A549 (cell line): ENCODE measurements around the gene TBC1D22A.
A peak's percentile ranks its signal among the peaks of the same experiment; 100 is the strongest.

Source experiments
- CEBPB ChIP-seq, 2 experiments: fragments of >200 bp in 1 of 2; sonication (Bioruptor Twin) in 1 of 2; formaldehyde crosslinking in 1 of 2; IDR thresholded peaks; 2 replicates each; pipeline ENCODE4 v1.6.1; 2012 to 2016
- CHD2 ChIP-seq: fragments of 150-350 bp; IDR thresholded peaks from 2 replicates; pipeline ENCODE4 v1.6.1; 2014; ENCODE audit warnings: low read length; ENCODE audit not compliant: partially characterized antibody
- ESRRA ChIP-seq: fragments of 150-350 bp; IDR thresholded peaks from 2 replicates; pipeline ENCODE4 v1.6.1; 2014; ENCODE audit warnings: mild to moderate bottlenecking, low read length, borderline replicate concordance
- HOXB5 ChIP-seq: fragments of 250-450 bp; sonication (Bioruptor Pico); IDR thresholded peaks from 2 replicates; pipeline ENCODE4 v1.5.0; 2020; ENCODE audit warnings: mild to moderate bottlenecking, moderate library complexity
- KDM5A ChIP-seq: fragments of 200-600 bp; sonication (generic); IDR thresholded peaks from 2 replicates; pipeline ENCODE4 v1.6.1; 2016; ENCODE audit warnings: antibody characterized with exemption, mild to moderate bottlenecking
- MAFK ChIP-seq: fragments of 450-650 bp; IDR thresholded peaks from 2 replicates; pipeline ENCODE4 v1.6.1; 2014; ENCODE audit not compliant: partially characterized antibody
- MAX ChIP-seq: IDR thresholded peaks from 2 replicates; pipeline ENCODE4 v1.6.1; 2012
- PHF8 ChIP-seq: fragments of 200-600 bp; sonication (generic); IDR thresholded peaks from 2 replicates; pipeline ENCODE4 v1.6.1; 2016; ENCODE audit warnings: low read depth, mild to moderate bottlenecking, antibody characterized with exemption, moderate library complexity, borderline replicate concordance
- SMC3 ChIP-seq: fragments of >200 bp; sonication (Bioruptor Twin); formaldehyde crosslinking; IDR thresholded peaks from 3 replicates; pipeline ENCODE4 v1.6.1; 2018; ENCODE audit warnings: inconsistent platforms
- USF2 ChIP-seq: fragments of 450-650 bp; IDR thresholded peaks from 2 replicates; pipeline ENCODE4 v1.6.1; 2014; ENCODE audit warnings: antibody characterized with exemption
- ZFP36 ChIP-seq: fragments of 450-650 bp; IDR thresholded peaks from 2 replicates; pipeline ENCODE4 v1.6.1; 2014; ENCODE audit warnings: borderline replicate concordance; ENCODE audit not compliant: partially characterized antibody
- TF ChIP-seq, protein P1 (sequence below): fragments of >200 bp; sonication (Bioruptor Twin); formaldehyde crosslinking; IDR thresholded peaks from 3 replicates; pipeline ENCODE4 v1.5.1; 2016
- TF ChIP-seq, protein P2 (sequence below): fragments of 200-600 bp; sonication (generic); IDR thresholded peaks from 2 replicates; pipeline ENCODE4 v1.6.1; 2016; ENCODE audit warnings: antibody characterized with exemption, mild to moderate bottlenecking, moderate library complexity

GRCh38 chr22:46803031-46803880, 40.8 kb downstream of the TBC1D22A start:
- no peak for TF ChIP-seq PHF8
- no peak for TF ChIP-seq HOXB5 (CRISPR knock-in tag)
- TF ChIP-seq, protein P1, sequence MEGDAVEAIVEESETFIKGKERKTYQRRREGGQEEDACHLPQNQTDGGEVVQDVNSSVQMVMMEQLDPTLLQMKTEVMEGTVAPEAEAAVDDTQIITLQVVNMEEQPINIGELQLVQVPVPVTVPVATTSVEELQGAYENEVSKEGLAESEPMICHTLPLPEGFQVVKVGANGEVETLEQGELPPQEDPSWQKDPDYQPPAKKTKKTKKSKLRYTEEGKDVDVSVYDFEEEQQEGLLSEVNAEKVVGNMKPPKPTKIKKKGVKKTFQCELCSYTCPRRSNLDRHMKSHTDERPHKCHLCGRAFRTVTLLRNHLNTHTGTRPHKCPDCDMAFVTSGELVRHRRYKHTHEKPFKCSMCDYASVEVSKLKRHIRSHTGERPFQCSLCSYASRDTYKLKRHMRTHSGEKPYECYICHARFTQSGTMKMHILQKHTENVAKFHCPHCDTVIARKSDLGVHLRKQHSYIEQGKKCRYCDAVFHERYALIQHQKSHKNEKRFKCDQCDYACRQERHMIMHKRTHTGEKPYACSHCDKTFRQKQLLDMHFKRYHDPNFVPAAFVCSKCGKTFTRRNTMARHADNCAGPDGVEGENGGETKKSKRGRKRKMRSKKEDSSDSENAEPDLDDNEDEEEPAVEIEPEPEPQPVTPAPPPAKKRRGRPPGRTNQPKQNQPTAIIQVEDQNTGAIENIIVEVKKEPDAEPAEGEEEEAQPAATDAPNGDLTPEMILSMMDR: peak; percentile 62
- no peak for TF ChIP-seq MAFK
- TF ChIP-seq ESRRA: no peak
- no peak for TF ChIP-seq USF2
- no peak for TF ChIP-seq KDM5A
- TF ChIP-seq CEBPB (IDR thresholded peaks at IDR 0.05): no peak
- no peak for TF ChIP-seq CHD2
- TF ChIP-seq ZFP36: no peak
- TF ChIP-seq, protein P2, sequence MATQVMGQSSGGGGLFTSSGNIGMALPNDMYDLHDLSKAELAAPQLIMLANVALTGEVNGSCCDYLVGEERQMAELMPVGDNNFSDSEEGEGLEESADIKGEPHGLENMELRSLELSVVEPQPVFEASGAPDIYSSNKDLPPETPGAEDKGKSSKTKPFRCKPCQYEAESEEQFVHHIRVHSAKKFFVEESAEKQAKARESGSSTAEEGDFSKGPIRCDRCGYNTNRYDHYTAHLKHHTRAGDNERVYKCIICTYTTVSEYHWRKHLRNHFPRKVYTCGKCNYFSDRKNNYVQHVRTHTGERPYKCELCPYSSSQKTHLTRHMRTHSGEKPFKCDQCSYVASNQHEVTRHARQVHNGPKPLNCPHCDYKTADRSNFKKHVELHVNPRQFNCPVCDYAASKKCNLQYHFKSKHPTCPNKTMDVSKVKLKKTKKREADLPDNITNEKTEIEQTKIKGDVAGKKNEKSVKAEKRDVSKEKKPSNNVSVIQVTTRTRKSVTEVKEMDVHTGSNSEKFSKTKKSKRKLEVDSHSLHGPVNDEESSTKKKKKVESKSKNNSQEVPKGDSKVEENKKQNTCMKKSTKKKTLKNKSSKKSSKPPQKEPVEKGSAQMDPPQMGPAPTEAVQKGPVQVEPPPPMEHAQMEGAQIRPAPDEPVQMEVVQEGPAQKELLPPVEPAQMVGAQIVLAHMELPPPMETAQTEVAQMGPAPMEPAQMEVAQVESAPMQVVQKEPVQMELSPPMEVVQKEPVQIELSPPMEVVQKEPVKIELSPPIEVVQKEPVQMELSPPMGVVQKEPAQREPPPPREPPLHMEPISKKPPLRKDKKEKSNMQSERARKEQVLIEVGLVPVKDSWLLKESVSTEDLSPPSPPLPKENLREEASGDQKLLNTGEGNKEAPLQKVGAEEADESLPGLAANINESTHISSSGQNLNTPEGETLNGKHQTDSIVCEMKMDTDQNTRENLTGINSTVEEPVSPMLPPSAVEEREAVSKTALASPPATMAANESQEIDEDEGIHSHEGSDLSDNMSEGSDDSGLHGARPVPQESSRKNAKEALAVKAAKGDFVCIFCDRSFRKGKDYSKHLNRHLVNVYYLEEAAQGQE: no peak
- TF ChIP-seq MAX: no peak
- peak; percentile 55 for TF ChIP-seq SMC3
